C1 segment of cervical spinal cord (tissue), 14 donors: ENCODE results near the gene OLFML2A.

Experiments used
- DNase-seq, 14 donors: peaks; one replicate each; lab custom pipeline; 2025; lab: John Stamatoyannopoulos, UW

The OLFML2A gene

DNA sequence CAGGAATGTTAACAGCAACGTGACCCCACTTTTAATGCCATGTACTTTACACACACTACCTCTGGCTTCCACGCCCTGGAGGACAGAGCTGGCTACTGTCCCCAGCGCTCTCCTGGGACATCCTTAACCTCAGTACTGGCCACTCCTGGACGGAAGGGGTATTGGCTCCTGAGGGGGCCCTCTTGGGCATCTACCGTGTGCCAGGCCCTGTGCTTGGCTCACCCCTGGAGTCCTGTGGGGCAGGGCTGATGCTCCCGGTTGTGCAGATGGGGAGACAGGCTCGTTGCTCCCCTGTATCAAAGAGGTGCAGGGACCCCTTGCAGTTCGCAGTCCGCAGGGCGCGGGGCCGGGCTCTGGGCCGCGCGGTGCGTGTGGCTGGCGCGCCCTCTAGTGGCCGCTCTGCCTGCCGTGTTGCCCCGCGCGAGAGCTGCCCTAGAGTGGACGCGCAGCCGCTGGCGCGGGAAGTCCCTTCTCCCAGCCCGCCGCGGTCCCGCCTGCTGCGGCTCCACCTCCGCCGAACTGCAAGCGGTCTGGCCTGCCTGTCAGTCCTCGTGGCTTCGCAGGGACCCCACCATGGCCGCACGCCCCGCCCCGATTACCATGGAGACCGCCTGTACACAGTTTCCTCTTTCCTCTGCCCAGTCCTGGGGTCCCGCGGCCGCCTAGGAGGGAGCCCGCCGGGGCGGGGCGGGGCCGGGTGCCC, 76.0 kb downstream of the OLFML2A start, which contains the start of gene WDR38:
TSS of gene WDR38 (plus strand) at position 632 of the 703 bp plus-strand sequence. CDS start 72 bp downstream, outside the sequence.
- DNase-seq: peak in 13 of 14 donors; percentile 22 to 83 (median 54)

DNA sequence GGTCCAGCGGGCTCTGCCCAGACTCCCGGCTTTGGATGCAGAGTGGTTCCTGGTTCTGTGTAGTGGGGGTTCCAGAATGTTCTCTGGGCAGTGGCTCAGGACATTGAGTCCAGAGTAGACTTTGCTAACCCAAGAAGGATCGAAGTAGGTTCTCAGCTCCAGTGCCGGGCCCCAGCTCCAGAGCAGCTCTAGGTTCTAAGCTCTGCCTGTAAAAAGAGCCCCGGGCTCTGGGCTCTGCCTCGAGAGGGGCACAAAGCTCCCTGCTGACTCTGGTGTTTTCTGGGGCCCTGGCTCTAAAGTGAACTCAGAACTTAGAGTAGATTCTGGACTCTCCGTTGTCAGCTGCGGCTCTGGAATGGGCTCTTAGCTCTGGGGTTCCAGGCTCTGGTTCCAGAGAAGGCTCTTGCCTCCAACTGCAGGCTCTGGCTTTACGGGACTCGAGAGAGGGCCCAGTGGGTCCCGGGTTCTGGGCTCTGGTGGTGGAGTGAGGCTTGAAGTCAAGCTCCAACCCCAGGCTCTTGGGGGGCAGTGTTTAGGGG, 76.7 kb downstream of the OLFML2A start:
- DNase-seq: peak in 1 of 14 donors; percentile 38

DNA sequence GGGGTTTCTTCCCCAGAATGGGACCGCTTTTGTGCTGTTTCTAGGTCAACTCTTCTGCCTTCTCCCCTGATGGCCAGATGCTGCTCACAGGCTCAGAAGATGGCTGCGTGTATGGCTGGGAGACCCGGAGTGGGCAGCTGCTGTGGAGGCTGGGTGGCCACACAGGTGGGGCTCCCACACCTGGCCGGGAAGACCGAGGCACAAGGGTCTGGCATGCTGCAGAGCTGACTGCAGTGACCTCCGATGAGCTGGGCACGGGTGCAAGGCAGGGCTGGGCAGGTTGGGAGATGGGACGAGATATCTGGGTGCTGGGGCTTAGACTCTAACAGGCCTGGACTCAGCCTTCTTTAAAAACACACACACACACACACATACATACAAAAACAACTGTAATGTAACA, 77.2 kb downstream of the OLFML2A start:
- DNase-seq: no peak

DNA sequence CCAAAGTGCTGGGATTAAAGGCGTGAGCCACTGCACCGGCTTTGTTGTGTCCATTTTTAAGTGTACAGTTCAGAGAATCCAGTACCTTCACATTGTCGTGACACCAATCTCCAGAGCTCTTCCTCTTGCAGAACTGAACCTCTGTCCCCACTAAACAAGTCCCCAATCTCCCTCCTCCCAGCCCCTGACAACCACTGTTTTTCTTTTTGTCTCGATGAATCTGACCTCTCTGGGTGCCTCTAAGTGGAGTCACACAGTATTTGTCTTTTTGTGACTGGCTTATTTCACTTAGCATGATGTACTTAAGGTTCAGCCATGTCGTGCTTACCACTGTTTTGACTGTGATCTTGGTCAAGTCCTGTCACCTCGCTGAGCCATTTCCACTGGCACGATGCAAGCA, 77.9 kb downstream of the OLFML2A start:
- no peak for DNase-seq

DNA sequence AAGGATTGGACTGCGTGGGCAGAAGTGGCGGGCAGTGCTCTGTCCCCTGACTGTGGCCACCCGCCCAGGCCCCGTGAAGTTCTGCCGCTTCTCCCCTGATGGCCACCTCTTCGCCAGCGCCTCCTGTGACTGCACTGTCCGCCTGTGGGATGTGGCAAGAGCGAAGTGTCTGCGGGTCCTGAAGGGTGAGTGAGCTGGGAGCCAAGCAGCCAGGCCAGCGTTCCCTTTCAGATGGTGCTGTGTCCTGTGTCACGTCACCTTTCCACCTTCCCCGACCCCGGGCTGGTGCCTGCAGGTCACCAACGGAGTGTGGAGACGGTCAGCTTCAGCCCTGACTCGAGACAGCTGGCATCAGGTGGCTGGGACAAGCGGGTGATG, 78.6 kb downstream of the OLFML2A start:
- no peak for DNase-seq

DNA sequence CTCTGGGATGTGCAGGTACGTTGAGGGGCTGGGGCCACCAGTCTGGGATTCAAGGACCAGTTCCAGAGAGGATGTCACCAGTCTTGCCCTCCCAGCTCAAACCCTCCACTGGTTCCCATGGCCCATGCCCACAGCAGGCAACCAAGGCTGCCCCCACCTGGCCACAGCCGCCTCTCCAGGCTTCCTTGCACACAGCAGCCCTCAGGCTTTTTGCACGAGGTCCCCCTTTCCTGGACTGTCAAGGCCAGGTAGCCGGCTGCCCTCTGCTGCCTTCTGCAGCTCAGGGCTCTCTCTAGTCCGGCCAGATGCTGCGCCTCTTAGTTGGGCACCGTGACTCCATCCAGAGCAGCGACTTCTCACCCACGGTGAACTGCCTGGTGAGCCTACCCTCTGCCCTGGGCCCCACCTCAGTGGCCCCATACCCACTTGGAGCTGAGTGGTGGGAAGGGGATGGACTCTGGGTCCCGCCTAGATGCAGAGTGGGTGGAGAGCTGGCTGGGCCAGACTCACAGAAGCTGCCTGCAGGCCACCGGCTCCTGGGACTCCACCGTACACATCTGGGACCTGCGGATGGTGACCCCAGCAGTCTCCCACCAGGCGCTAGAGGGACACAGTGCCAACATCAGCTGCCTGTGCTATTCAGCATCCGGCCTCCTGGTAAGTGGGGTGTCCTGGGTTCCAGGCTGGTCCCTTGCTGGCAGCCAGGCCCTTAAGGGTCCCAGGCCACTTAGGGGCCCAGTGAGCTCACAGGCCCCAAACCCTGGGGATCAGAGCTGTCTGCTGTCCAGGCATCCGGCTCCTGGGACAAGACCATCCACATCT, 79.2 kb downstream of the OLFML2A start:
- DNase-seq: no peak

DNA sequence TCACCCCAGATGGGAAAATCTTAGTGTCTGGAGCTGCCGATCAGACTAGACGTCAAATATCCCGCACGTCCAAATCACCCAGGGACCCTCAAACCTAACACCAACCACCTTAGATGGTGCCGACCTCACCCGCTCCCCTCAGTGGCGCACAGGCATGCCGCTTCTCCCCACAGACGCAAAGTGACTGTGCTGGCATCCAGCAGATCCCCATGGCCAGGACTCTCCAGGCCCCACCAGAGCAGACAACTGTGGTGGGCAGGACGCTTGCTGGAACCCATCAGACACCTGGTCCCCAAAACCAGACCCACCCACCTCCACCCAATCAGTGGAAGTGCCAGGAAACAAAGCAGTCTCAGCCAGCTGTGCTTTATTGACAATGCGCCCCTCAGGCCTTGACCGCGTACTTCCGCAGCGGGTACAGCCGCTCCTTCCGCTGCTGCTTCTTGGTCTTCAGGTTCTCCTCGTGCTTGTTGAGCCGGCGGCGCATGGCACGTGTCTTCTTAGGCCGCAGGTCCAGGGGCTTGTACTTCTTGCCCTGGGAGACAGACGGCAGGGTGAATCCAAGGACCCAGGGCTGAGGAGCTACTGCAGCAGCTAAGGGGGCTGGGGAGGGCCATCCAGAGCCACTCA, 80.7 kb downstream of the OLFML2A start:
- no peak for DNase-seq

DNA sequence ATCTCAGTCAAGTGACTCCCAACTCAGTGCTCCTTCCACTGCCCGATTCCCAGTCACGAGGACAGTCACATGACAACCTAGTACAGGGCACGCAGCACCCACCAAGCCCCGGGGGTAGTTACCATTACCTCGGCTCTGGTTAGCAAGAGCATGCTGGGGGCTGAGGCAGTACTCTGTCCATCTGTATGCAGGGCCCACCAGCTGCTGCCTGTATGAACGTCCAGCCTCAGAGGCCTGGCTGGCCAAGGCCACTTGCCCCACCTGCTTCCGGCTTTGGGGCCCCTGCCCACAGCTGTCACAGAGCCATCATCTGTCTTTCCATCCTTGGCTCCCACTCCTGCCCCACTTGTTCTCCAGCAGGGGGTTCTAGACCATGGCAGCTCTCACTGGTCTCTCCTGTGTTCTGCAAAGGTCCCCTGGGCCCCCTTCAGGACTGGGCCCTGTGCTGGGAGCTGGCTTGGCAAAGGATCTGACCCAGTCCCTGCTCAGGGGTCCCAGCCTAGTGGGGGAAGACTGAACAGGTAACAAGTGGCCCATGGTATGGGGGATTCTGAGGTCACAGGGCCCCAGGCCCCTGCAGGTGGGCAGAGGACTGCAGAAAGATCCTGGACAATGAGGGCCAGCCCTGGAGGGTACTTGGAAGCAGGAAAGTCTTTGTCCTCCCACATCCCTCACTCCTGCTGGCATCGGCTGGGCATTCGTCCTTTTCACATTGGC, 81.6 kb downstream of the OLFML2A start:
- no peak for DNase-seq

DNA sequence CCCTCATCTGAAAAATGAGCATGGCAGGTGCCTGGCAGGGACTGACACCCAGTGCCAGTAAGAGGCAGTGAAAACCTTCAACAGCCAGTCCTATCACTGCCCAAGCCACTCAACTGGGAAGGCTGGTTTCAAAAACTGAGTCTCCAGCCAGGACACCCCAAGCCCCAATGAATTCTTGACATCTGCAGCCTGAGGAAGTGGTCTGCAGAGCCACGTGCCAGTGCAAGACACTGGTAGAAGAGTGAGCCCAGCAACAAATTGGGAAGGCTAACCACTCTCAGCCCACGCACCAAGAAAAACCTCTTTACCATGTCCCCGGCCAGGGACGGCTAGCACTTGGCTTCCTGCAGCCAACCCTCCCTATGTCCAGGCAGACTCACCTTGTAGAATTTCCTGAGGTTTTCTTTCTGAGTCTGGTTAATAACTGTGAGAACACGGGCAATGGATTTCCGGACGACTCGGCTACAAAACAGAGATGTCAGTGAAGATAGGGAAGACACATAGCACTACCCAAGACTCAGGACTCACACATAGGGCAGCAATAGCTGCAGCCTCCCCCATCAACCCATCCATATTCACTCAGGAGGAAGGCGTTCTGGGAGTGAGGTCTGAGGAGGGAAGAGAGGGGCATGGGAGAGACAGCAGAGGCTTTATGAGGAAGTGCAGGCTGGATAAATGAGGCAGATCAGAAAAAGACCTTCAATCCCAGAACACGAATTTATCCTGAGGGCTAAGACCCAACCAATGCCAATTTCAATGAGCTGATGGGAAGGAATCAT, 83.1 kb downstream of the OLFML2A start:
- no peak for DNase-seq

DNA sequence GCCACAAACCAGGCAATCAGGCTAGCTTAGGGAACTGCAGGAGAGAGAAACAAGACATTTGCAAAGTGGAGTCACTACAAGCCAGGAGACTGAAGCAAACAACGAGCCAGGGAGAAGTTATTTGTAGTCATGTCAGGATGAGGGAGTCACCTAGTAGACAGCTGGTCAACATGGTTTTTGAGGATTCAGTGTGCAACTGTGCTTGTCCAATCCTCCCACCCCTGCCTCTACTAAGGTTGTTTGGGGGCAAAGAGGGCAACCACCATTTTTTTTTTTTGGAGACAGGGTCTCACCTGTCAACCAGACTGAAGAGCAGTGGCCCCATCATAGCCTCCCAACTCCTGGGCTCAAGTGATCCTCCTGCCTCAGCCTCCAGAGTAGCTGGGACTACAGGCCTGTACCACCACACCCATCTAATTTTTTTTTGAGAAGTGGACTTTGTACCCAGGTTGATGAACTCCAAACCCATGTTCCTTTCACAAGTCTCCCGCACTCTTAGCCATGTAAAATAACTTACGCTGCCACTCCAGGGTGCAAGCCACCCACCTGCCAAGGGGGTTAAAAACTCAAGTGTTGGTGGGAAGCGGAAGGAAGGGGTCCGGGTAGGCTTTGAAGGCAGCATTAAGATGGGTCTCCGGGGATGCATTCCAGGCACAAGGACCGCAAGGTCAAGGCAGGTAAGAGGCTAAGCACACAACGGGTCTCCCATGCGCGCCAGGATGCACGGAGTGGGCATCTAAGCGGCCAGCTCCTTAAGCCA, 83.8 kb downstream of the OLFML2A start:
- no peak for DNase-seq

DNA sequence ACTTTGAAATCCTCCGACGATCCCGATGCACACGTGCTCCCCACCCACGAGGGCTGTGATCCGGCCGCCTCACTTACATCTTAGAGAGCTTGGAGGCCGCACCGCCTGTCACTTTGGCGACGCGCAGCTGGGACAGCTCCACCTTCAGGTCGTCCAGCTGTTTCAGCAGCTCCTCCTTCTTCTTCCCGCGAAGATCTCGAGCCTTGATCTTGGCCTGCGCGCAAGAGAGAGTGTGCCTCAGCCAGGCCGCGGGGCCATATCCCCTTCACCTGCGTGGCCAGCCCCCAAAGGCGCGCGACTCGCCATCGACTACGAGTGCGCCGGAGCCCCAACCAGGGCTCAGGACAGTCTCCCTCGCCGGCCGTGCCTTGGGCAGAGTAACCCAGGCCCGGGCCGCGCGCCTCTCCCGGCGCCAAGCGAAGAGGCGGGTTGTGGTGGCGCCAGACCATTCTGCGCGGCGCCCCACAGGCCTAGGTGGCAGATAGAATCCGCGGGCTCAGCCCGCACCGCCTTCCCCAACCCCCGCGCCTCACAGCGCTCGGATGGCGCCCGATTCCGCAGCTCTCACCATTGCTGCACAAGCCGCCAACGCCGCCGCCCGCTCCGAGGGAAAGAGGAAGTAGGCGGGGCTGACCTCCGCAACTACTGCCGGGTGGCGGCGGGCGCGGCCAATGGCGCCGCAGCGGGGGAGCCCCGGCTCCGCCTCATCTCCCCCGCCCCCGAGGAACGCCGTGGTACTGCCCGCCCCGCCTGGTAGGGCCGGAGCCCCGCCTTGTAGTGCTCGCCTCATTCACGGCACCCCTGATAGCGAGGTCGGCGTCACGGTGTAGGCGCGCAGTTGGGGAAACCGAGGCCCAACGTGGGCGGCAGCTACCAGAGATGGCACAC, 84.7 kb downstream of the OLFML2A start, which contains the start of the genes ARPC5L and RPL35:
TSS of gene ARPC5L (plus strand) at position 789 of the 888 bp plus-strand sequence. CDS start 7,161 bp downstream, outside the sequence.
TSS of gene RPL35 (minus strand) at position 616 of the 888 bp plus-strand sequence. CDS start at position 571, 45 bp downstream.
- DNase-seq: peak; percentile 51 to 95 (median 84)

DNA sequence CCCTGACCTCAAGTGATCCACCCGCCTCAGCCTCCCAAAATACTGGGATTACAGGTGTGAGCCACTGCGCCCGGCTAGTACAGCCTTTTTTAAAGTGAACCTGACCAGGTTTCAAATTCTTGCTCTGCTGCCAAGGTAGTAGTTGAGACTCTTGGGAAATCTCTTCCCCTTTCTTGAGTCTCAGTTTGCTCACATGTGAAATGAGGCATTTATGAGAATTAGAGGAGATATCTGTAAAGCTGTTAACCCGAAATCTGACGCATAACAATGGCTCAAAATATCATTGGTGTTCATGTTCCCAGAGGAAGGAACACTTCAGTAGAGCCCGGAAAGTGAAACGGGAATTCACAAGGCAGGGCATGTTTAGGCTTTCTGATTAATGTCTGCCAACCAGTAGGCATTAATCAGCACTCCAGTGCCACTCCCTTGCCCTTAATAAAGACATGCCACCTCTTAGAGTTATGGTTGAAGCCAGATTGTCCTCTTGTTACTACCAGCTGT, 86.5 kb downstream of the OLFML2A start:
- DNase-seq: no peak
